Stimulated activated CD8-positive, alpha-beta memory T cell treated with anti-CD3 and anti-CD28 coated beads, Interleukin-4, amount 100 ng/mL, for 1 hour (primary cell): ENCODE data around the gene FXYD1.

Experiments
- DNase-seq, 2 donors: peaks; one replicate each; pipeline ENCODE4 v3.0.0-alpha.2; 2020; ENCODE audit warnings: low read depth in 2 of 2, low spot score in 1 of 2

Gene FXYD1

DNA sequence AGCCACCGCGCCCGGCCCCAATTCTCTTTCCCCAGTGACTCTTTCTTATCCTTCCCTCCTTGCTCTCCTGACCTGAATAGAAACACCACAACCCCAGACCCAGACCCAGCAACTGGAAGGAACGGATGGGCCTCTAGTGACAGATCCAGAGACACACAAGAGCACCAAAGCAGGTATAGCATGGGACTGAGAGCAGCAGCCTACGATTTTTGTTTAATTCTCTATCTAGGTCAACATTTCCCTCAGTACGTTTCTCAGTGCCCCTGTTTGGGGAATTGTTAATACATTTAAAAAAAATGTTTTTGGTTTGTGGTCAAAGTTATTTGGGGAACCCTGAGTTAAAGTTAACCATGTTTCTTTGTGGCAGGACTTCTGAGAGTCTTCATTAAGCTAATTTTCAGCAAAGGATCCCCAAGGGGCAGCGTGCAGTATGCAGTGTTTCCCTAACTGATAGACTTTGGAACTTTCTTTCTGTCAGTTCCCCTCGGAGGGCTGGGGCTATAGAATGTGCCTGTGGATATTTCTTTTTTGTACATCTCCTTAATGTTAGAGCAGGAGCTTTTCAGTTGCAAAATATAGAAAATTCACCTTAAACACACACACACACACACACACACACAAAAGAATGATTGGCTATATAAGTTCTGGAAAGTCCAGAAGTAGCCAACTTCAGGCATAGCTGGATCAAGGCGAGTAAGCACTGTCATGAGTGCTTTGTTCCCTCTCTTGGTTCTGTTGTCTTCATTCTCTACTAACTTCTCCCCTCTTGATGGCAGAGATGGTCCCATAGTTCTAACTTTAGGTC is 22.2 kb downstream of the FXYD1 start:
- no peak for DNase-seq

DNA sequence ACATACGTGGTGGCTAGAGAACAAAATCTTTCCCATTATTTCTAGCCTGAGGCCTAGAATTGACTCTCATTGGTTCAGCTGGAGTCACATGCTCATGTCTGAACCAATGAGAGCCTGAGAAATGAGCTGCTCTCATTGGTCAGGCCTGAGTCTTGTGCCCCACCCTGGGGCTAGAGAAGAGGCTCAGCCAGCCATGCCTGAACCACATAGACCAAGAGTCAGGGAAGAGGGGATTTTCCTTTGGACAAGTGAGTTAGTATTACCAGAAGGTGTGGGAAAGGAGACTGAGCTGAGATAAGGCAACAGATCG is 22.8 kb downstream of the FXYD1 start:
- no peak for DNase-seq

DNA sequence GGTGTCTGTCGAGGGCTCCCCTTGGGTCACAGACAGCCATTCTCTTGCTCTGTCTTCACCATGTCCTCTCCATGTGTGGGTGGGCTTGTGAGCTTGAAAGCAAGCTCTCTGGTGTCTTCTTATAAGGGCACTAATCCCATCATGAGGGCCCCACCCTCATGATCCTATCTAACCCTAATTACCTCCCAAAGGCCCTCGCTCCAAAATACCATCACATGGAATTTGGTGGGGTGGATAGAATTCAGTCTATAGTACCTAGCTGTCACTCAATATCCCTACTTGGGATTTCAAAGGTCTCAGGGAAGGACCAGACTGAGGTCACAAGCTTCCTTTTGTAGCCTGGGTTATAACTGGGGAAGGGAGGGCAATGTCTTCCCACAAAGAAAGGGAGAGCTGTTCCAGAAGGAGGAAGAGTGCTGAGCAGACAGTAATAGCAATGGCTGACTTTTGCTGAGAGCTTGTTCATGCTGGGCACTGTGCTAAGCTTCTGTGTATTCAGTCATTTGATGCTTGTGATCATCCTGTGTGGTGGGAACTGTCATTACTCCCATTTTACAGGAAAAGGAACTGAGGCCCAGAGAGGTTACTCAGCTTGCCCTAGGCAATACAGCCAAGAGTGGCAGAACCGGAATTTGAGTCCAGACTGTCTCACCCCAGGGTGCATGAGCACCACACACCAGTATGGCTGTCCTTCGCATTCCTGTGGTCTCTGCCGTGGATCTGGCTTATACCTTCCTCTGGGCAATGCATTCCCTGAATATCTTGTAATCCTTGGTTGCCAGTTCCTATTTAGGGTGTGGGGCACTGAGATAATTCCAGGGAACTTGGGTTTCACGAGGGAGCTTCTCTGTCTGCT is 24.1 kb downstream of the FXYD1 start:
- no peak for DNase-seq

- no peak for DNase-seq
These were observed 25.8 kb downstream of the FXYD1 start for GRCh38 chr19:35164418-35164817.

GRCh38 chr19:35165200-35166058 is 26.8 kb downstream of the FXYD1 start:
- DNase-seq: no peak

GRCh38 chr19:35166100-35167063 is 27.8 kb downstream of the FXYD1 start:
- no peak for DNase-seq

GRCh38 chr19:35167251-35168119 is 28.9 kb downstream of the FXYD1 start:
- DNase-seq: no peak

GRCh38 chr19:35168196-35168595 is 29.6 kb downstream of the FXYD1 start:
- DNase-seq: no peak

DNA sequence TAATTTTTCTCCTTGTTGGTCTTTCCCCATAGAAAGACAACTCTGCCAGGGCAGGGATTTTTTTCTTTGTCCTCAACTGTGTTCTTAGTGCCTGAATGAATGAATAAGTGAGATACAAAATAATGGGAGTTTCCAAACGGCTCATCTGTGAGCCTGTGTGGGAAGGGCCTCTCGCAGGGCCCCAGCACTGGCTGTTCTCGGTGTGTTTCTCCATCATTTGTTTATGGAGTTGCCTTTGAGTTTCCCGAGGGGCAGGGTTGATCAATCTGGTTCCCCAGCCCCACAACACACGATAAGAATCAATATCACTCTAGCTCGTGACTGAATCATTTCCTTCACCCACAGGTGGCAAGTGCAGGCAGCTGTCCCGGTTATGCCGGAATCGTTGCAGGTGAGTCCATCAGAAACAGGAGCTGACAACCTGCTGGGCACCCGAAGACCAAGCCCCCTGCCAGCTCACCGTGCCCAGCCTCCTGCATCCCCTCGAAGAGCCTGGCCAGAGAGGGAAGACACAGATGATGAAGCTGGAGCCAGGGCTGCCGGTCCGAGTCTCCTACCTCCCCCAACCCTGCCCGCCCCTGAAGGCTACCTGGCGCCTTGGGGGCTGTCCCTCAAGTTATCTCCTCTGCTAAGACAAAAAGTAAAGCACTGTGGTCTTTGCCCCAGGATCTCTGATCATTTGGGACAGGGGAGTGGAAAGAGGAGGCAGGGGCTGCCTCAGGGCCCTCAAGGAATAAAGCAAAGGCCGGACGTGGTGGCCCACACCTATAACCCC is 30.8 kb downstream of the FXYD1 start:
- no peak for DNase-seq

DNA sequence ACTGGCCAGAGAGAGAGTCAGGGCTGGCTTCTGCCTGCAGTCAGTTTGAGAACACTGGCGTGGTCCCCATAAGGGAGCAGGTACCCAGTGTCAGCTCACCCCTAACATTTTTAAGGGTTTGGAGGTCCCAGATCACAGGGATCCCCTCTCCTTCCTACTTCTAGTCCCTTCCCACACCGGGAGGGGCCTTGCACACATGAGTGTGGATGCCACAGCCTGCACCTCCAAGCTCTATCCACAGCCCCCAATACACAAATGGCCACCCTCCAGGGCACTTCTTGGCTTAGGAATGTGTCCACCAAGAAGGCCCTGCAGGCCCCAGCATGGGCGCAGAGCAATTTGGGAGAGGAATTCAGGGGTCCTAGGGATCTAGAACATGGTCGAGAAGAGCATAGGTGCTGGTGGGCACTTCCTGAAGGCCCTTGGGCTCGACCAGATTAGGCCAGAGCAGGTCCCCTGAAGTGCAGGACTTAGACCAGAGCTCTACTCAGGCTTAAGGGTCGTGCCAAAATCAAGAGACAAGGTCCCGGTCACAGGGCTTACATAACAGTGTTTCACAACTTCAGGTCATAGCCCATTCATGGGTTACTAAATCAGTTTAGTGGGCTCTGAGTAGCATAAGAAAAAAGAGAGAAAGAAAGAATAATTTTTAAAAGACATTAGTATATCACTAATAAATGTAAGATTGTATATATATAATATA is 31.9 kb downstream of the FXYD1 start:
- no peak for DNase-seq

- no peak for DNase-seq
These were observed 33.1 kb downstream of the FXYD1 start for GRCh38 chr19:35171730-35172129.

DNA sequence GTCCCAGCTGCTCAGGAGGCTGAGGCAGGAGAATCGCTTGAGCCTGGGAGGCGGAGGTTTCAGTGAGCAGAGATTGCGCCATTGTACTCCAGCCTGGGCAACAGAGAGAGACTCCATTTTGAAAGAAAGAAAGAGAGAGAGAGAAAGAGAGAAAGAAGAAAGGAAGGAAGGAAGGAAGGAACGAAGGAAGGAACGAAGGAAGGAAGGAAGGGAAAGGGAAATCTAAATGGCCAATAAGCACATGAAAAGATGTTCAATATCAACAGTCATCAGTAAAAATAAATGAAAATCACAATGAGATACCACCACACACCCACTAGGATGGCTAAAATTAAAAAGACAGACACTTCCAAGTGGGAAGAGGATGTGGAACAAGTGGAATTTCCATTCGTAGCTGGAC is 35.6 kb downstream of the FXYD1 start:
- DNase-seq: no peak

DNA sequence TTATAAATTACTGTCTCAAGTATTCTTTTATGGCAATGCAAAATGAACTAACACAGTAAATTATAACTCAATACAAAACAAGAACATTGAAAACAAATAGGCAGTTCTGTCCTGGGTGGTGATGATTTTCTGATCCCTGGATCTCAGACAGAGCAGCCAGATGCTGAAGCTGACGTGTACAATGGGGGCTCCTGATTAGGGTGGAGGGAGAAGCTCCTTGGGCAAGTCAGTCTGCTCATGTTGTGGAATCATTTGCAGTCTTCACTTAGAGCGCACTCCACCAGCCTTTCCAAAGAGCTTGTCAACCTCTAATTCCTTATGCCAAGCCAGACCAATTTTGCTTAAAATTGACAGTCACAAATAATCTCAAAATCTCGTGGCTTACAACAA is 37.6 kb downstream of the FXYD1 start:
- DNase-seq: no peak

DNA sequence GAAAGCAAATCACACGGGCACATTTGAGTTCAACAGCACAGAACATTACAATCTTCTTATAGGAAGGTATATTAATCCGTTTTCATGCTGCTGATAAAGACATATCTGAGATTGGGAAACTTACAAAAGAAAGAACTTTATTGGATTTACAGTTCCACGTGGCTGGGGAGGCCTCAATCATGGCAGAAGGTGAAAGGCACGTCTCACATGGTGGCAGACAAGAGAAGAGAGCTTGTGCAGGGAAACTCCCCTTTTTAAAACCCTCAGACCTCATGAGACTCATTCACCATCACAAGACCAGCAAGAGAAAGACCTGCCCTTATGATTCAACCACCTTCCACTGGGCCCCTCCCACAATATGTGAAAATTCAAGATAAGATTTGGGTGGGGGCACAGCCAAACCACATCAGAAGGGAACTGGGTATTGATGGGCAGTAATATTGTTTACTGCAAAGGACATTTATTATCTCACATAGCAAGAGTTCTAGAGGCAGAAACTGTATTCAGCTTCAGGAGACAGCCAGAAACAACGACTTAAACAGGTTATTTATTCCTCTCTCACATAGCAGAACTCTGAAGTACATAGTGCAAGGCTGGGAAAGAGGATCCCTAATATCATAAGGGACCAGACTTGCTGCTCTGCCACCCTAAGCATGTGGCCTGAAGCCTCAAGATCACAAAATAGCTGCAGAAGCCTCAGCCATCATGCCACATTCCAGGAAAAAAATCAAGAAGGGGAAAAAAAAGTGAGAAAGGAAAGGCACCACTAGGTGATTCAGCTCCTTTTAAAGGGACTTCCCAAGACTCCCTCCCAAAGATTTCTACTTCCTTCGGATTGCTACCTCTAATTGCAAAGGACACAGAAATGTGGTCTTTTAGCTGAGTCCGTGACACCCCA is 39.0 kb downstream of the FXYD1 start:
- no peak for DNase-seq

DNA sequence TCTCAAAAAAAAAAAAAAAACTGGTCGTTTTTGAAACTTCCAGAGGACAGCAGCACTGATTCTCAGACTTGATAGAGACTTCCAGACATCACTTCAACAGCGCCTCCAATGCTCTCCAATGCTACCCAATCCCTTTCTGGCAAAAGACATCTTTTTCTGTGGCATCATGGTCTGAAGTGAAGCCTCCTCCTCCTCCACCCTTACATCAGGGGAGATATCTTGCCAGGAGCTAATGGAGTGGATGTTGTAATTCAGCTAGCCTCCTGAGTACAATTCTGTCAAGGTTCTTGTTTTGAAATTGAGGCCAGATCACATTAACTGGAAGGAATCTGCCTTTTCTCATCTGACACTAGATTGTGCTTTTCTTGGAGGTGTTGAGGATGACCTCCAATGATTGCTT is 40.1 kb downstream of the FXYD1 start:
- no peak for DNase-seq

DNA sequence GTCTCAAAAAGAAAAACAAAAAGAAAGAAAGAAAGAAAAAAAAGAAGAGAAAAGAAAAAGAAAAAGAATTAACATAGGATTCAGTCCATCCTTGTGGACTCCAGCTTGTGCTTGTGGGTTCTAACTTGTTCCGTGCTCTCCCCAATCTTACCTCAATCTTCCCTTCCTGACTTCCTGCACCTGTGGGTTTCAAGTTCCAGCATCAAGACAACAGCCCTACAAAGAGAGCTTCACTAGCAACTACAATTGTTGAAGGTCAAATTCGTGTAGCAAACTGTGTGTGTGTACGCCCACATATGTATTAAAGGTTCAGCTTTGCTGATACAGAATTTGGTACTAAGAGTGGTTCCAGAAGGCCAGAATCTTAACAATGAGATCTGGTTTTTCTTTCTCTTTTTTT is 41.2 kb downstream of the FXYD1 start:
- DNase-seq: no peak

DNA sequence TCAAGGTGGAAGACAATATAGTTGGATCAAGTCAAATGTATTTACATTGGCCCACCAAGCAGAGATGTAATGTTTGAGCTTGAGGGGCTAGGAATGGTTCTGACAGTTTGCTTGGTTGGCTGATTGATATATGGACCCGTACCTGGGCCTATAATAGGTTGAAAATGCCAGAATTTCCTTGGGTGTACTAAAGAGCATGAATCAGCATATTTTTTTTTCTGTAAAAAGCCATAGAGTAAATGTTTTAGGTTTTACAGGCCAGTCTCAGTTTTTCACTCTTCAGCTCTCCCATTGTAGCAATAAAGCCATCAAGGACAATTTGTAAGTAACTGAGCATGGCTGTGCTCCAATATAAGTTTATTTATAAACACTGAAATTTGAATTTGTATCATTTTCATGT is 42.8 kb downstream of the FXYD1 start:
- DNase-seq: no peak
